Gastrocnemius medialis (tissue), 4 donors: ENCODE data around the gene CHST13.

ENCODE experiments used
- POLR2A ChIP-seq, 2 donors: fragments of 450-650 bp; IDR thresholded peaks; one replicate each; pipeline ENCODE4 v1.6.1; 2017; ENCODE audit warnings: antibody characterized with exemption in 2 of 2, mild to moderate bottlenecking in 2 of 2, moderate library complexity in 2 of 2
- TF ChIP-seq, protein P1 (sequence below), 5 experiments: fragments of 450-650 bp in 3 of 5; fragments of 200-600 bp in 2 of 5; sonication (generic) in 2 of 5; IDR thresholded peaks in 4 of 5; conservative IDR thresholded peaks in 1 of 5; 1 replicate in 4 of 5; 2 replicates in 1 of 5; pipeline ENCODE4 v1.5.1; 2016 to 2019; ENCODE audit warnings: antibody characterized with exemption in 5 of 5, mild to moderate bottlenecking in 3 of 5, moderate library complexity in 3 of 5

DNA sequence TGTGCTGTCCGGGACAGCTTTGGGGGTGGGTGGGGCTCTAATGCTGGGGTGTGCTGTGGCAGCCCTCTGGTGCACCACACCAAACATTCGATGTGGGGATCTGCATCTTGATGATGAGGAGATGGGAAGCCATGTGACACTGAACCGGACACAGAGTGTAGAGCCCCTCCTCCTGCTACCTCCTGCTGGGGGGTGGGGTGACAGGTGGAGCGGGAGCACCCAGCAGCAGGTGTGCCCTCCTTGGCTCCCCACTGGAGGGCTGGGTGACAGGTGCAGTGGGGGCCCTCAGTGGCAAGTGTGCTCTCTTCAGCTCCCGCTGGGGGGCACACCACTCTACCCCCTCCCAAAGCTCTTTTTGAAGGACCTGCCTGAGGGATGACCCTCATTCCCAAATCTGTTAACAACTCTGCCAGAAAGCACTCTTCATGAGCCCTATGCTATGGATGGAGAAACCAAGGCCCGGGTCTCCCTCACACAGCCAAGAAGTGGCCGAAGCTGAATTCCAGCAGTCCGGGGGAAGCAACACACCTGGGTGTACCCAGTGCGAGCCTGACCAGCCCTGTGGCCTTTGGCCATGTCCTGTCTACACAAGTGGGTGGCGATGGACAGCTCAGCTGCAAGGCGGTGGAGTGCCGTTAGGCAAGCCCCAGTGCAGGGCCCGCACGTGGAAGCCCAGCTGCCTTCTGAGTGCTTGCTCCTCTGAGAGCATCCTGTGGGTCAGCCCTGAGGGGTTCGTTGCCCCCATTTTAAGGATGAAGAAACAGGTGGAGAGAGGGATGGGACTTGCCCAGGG, 5.8 kb upstream of the CHST13 start:
- TF ChIP-seq, protein P1, sequence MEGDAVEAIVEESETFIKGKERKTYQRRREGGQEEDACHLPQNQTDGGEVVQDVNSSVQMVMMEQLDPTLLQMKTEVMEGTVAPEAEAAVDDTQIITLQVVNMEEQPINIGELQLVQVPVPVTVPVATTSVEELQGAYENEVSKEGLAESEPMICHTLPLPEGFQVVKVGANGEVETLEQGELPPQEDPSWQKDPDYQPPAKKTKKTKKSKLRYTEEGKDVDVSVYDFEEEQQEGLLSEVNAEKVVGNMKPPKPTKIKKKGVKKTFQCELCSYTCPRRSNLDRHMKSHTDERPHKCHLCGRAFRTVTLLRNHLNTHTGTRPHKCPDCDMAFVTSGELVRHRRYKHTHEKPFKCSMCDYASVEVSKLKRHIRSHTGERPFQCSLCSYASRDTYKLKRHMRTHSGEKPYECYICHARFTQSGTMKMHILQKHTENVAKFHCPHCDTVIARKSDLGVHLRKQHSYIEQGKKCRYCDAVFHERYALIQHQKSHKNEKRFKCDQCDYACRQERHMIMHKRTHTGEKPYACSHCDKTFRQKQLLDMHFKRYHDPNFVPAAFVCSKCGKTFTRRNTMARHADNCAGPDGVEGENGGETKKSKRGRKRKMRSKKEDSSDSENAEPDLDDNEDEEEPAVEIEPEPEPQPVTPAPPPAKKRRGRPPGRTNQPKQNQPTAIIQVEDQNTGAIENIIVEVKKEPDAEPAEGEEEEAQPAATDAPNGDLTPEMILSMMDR (IDR thresholded peaks at IDR 0.05 in 4 of 5, conservative IDR thresholded peaks at IDR 0.05 in 1 of 5): no peak
- no peak for TF ChIP-seq POLR2A (IDR thresholded peaks at IDR 0.05)
